AG09309 (cell line): ENCODE results near the gene CEP55.

ENCODE experiments used
- DNase-seq: peaks from one replicate; pipeline ENCODE4 v3.0.0-alpha.2; 2010; ENCODE audit warnings: low read depth
- H3K4me3 ChIP-seq: 2 replicates; pipeline ENCODE4 v1.5.1; 2011; ENCODE audit warnings: mild to moderate bottlenecking, low read depth, low read length, moderate library complexity; ENCODE audit not compliant: control insufficient read depth
- CTCF ChIP-seq: IDR thresholded peaks from 2 replicates; pipeline ENCODE4 v1.5.1; 2011; ENCODE audit warnings: mild to moderate bottlenecking, low read depth, low read length, inconsistent platforms; ENCODE audit not compliant: insufficient read depth, control insufficient read depth; ENCODE audit errors: missing control alignments

CEP55 gene

GRCh38 chr10:93496322-93497041 is at the start of gene CEP55:
CEP55 (plus strand) TSS chr10:93496612; CDS start chr10:93500052, 3,440 bp downstream.
- no peak for TF ChIP-seq CTCF

DNA sequence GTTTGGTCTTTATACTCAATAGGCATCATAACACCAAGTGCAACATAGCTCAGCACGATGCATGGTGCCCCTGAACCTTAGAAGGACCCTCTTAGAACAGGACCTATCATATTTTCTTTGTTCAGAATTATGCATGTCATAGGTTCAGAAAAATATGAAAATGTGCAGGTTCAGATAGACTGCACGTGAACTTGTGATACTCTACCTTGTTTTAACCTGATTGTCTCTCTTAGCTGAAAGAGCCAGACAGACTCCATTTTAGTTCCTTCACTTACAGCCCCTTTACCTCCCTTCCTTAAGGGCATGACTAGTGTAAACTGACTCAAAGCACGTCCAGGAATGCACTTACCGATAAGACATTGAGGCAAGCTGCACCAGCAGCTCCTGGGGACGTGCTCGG is 49.4 kb upstream of the CEP55 start:
- DNase-seq = no peak
- TF ChIP-seq CTCF = no peak
- no peak overlapping the region for H3K4me3 ChIP-seq

More at GRCh38 chr10:93496322-93497041, at the start of gene CEP55:
- DNase-seq = no peak
- H3K4me3 ChIP-seq = peak within 1 kb of the TSS; percentile 64

GRCh38 chr10:93447970-93448369 is 48.4 kb upstream of the CEP55 start:
- no peak for TF ChIP-seq CTCF
- no peak for DNase-seq
- H3K4me3 ChIP-seq = no peak overlapping the region

GRCh38 chr10:93451244-93451947 is 45.0 kb upstream of the CEP55 start:
- DNase-seq = no peak
- no peak for TF ChIP-seq CTCF
- H3K4me3 ChIP-seq = no peak overlapping the region

GRCh38 chr10:93452143-93452542 is 44.3 kb upstream of the CEP55 start:
- no peak overlapping the region for H3K4me3 ChIP-seq
- TF ChIP-seq CTCF = no peak
- no peak for DNase-seq

DNA sequence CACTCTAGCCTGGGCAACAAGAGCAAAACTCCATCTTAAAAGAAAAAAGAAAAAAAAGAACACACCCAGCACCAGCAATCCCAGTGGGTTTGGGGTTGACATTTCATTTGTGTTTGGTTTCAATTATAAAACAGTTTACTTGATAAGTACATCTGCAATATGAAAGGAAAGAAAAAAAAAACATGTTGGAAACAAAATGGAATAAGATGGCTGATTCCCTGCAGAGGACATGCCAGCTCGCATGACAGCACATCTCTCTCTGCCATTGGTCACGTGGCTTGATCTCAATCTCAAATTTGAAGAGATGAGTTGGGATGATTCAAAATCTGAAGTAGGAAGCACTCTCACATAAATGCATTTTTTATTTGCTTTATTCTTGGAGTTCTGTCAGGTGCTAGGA is 42.3 kb upstream of the CEP55 start:
- H3K4me3 ChIP-seq = no peak overlapping the region
- DNase-seq = no peak
- TF ChIP-seq CTCF = no peak
